ENCODE data around the gene PTPN18.

The PTPN18 gene

GRCh38 chr2:130355578-130356431 is at the start of gene PTPN18:
PTPN18 (plus strand) TSS chr2:130356056; CDS start chr2:130356108, 52 bp downstream.
- no peaks in the 10 kb centered on the region for H3K36me3 ChIP-seq (ENCODE audit: insufficient read depth, low read length)
- H3K4me3 ChIP-seq (ENCODE audit: low read depth, low read length): peak within 1 kb of the TSS; percentile 96
- no peak within 1 kb of the TSS for H3K27ac ChIP-seq (ENCODE audit: low read depth, low read length)
- no peaks in the 10 kb centered on the region for H3K79me2 ChIP-seq (ENCODE audit: control insufficient read depth, insufficient read depth, low read length, unreplicated experiment)
- H3K27me3 ChIP-seq (ENCODE audit: insufficient read depth, low read length): no peaks in the 10 kb centered on the region
- H3K4me1 ChIP-seq (ENCODE audit: control insufficient read depth, insufficient read depth, low read length, unreplicated experiment): peaks cover 16% of the 10 kb centered on the region
- H2AFZ ChIP-seq (ENCODE audit: low read length, unreplicated experiment): peak within 1 kb of the TSS; percentile 92

- Histone ChIP-seq H3K79me2 (ENCODE audit: control insufficient read depth, insufficient read depth, low read length, unreplicated experiment) (no peaks in the 10 kb centered on the region), H3K36me3 (ENCODE audit: insufficient read depth, low read length) (no peaks in the 10 kb centered on the region), H2AFZ (ENCODE audit: low read length, unreplicated experiment) (no peak overlapping the region), H3K4me1 (ENCODE audit: control insufficient read depth, insufficient read depth, low read length, unreplicated experiment) (no peaks in the 10 kb centered on the region), H3K4me3 (ENCODE audit: low read depth, low read length) (no peak overlapping the region), H3K27me3 (ENCODE audit: insufficient read depth, low read length) (peaks cover 79% of the 10 kb centered on the region), H3K27ac (ENCODE audit: low read depth, low read length) (no peak overlapping the region)
Measured at GRCh38 chr2:130307850-130308249, 48.0 kb upstream of the PTPN18 start.

GRCh38 chr2:130310881-130311280 is 45.0 kb upstream of the PTPN18 start:
- H3K27me3 ChIP-seq (ENCODE audit: insufficient read depth, low read length): peaks cover 60% of the 10 kb centered on the region
- H2AFZ ChIP-seq (ENCODE audit: low read length, unreplicated experiment): no peak overlapping the region
- no peaks in the 10 kb centered on the region for H3K36me3 ChIP-seq (ENCODE audit: insufficient read depth, low read length)
- no peaks in the 10 kb centered on the region for H3K4me1 ChIP-seq (ENCODE audit: control insufficient read depth, insufficient read depth, low read length, unreplicated experiment)
- H3K79me2 ChIP-seq (ENCODE audit: control insufficient read depth, insufficient read depth, low read length, unreplicated experiment): no peaks in the 10 kb centered on the region
- no peak overlapping the region for H3K27ac ChIP-seq (ENCODE audit: low read depth, low read length)
- no peak overlapping the region for H3K4me3 ChIP-seq (ENCODE audit: low read depth, low read length)

GRCh38 chr2:130313812-130314334 is 42.0 kb upstream of the PTPN18 start:
- Histone ChIP-seq H3K27me3 (ENCODE audit: insufficient read depth, low read length) (peaks cover 41% of the 10 kb centered on the region), H3K79me2 (ENCODE audit: control insufficient read depth, insufficient read depth, low read length, unreplicated experiment) (no peaks in the 10 kb centered on the region), H3K36me3 (ENCODE audit: insufficient read depth, low read length) (no peaks in the 10 kb centered on the region), H2AFZ (ENCODE audit: low read length, unreplicated experiment) (no peak overlapping the region), H3K4me1 (ENCODE audit: control insufficient read depth, insufficient read depth, low read length, unreplicated experiment) (no peaks in the 10 kb centered on the region), H3K4me3 (ENCODE audit: low read depth, low read length) (no peak overlapping the region), H3K27ac (ENCODE audit: low read depth, low read length) (no peak overlapping the region)

GRCh38 chr2:130314377-130314776 is 41.5 kb upstream of the PTPN18 start:
- Histone ChIP-seq H3K36me3 (ENCODE audit: insufficient read depth, low read length) (no peaks in the 10 kb centered on the region), H2AFZ (ENCODE audit: low read length, unreplicated experiment) (no peak overlapping the region), H3K4me3 (ENCODE audit: low read depth, low read length) (no peak overlapping the region), H3K27ac (ENCODE audit: low read depth, low read length) (no peak overlapping the region), H3K4me1 (ENCODE audit: control insufficient read depth, insufficient read depth, low read length, unreplicated experiment) (no peaks in the 10 kb centered on the region), H3K27me3 (ENCODE audit: insufficient read depth, low read length) (peaks cover 37% of the 10 kb centered on the region), H3K79me2 (ENCODE audit: control insufficient read depth, insufficient read depth, low read length, unreplicated experiment) (no peaks in the 10 kb centered on the region)

- Histone ChIP-seq H3K36me3 (ENCODE audit: insufficient read depth, low read length) (no peaks in the 10 kb centered on the region), H3K27me3 (ENCODE audit: insufficient read depth, low read length) (peaks cover 32% of the 10 kb centered on the region), H3K27ac (ENCODE audit: low read depth, low read length) (no peak overlapping the region), H3K4me1 (ENCODE audit: control insufficient read depth, insufficient read depth, low read length, unreplicated experiment) (no peaks in the 10 kb centered on the region), H3K4me3 (ENCODE audit: low read depth, low read length) (no peak overlapping the region), H3K79me2 (ENCODE audit: control insufficient read depth, insufficient read depth, low read length, unreplicated experiment) (no peaks in the 10 kb centered on the region), H2AFZ (ENCODE audit: low read length, unreplicated experiment) (no peak overlapping the region)
Measured at GRCh38 chr2:130316596-130316995, 39.3 kb upstream of the PTPN18 start.

GRCh38 chr2:130318906-130319305 is 37.0 kb upstream of the PTPN18 start:
- no peaks in the 10 kb centered on the region for H3K79me2 ChIP-seq (ENCODE audit: control insufficient read depth, insufficient read depth, low read length, unreplicated experiment)
- H3K27me3 ChIP-seq (ENCODE audit: insufficient read depth, low read length): peaks cover 32% of the 10 kb centered on the region
- no peak overlapping the region for H2AFZ ChIP-seq (ENCODE audit: low read length, unreplicated experiment)
- H3K4me1 ChIP-seq (ENCODE audit: control insufficient read depth, insufficient read depth, low read length, unreplicated experiment): no peaks in the 10 kb centered on the region
- no peak overlapping the region for H3K27ac ChIP-seq (ENCODE audit: low read depth, low read length)
- H3K36me3 ChIP-seq (ENCODE audit: insufficient read depth, low read length): no peaks in the 10 kb centered on the region
- H3K4me3 ChIP-seq (ENCODE audit: low read depth, low read length): no peak overlapping the region

- no peaks in the 10 kb centered on the region for H3K79me2 ChIP-seq (ENCODE audit: control insufficient read depth, insufficient read depth, low read length, unreplicated experiment)
- no peak overlapping the region for H3K4me3 ChIP-seq (ENCODE audit: low read depth, low read length)
- H2AFZ ChIP-seq (ENCODE audit: low read length, unreplicated experiment): no peak overlapping the region
- H3K27me3 ChIP-seq (ENCODE audit: insufficient read depth, low read length): peaks cover 39% of the 10 kb centered on the region
- H3K4me1 ChIP-seq (ENCODE audit: control insufficient read depth, insufficient read depth, low read length, unreplicated experiment): no peaks in the 10 kb centered on the region
- H3K27ac ChIP-seq (ENCODE audit: low read depth, low read length): no peak overlapping the region
- no peaks in the 10 kb centered on the region for H3K36me3 ChIP-seq (ENCODE audit: insufficient read depth, low read length)
Measured at GRCh38 chr2:130319536-130319935, 36.3 kb upstream of the PTPN18 start.

GRCh38 chr2:130327703-130328527 is 27.9 kb upstream of the PTPN18 start:
- Histone ChIP-seq H3K4me1 (ENCODE audit: control insufficient read depth, insufficient read depth, low read length, unreplicated experiment) (no peaks in the 10 kb centered on the region), H3K4me3 (ENCODE audit: low read depth, low read length) (no peak overlapping the region), H3K79me2 (ENCODE audit: control insufficient read depth, insufficient read depth, low read length, unreplicated experiment) (no peaks in the 10 kb centered on the region), H2AFZ (ENCODE audit: low read length, unreplicated experiment) (no peak overlapping the region), H3K27ac (ENCODE audit: low read depth, low read length) (no peak overlapping the region), H3K27me3 (ENCODE audit: insufficient read depth, low read length) (peaks cover 58% of the 10 kb centered on the region), H3K36me3 (ENCODE audit: insufficient read depth, low read length) (no peaks in the 10 kb centered on the region)

- no peaks in the 10 kb centered on the region for H3K4me1 ChIP-seq (ENCODE audit: control insufficient read depth, insufficient read depth, low read length, unreplicated experiment)
- H2AFZ ChIP-seq (ENCODE audit: low read length, unreplicated experiment): no peak overlapping the region
- no peaks in the 10 kb centered on the region for H3K79me2 ChIP-seq (ENCODE audit: control insufficient read depth, insufficient read depth, low read length, unreplicated experiment)
- H3K27ac ChIP-seq (ENCODE audit: low read depth, low read length): no peak overlapping the region
- no peaks in the 10 kb centered on the region for H3K36me3 ChIP-seq (ENCODE audit: insufficient read depth, low read length)
- peaks cover 52% of the 10 kb centered on the region for H3K27me3 ChIP-seq (ENCODE audit: insufficient read depth, low read length)
- H3K4me3 ChIP-seq (ENCODE audit: low read depth, low read length): no peak overlapping the region
Measured at GRCh38 chr2:130328710-130329109, 27.1 kb upstream of the PTPN18 start.

Measured in ACC112 (cell line).